Tibial nerve (tissue), 4 donors: Measurements from ENCODE around the gene ANXA6. TPM values are rescaled to one million over a fixed set of nuclear protein-coding genes. Genes with fewer than 3 reads are reported as not detected.

Experiments
- DNase-seq, 2 donors: peaks; one replicate each; pipeline ENCODE4 v3.0.0-alpha.2; 2019; ENCODE audit warnings: low spot score in 2 of 2
- H3K27ac ChIP-seq, 4 donors: fragments of 200-600 bp; sonication (generic) in 3 of 4; one replicate each; pipeline ENCODE4 v1.5.1; 2017 to 2019; ENCODE audit warnings: mild to moderate bottlenecking in 1 of 4
- H3K27me3 ChIP-seq, 2 donors: fragments of 200-600 bp; sonication (generic) in 1 of 2; one replicate each; pipeline versions ENCODE4 v1.5.1 to v1.6.0; 2017 to 2019
- H3K36me3 ChIP-seq, 3 donors: fragments of 200-600 bp; sonication (generic); one replicate each; pipeline ENCODE4 v1.5.1; 2018 to 2019
- H3K4me1 ChIP-seq, 4 donors: fragments of 200-600 bp; sonication (generic) in 3 of 4; one replicate each; pipeline ENCODE4 v1.5.1; 2017 to 2019
- H3K4me3 ChIP-seq, 4 donors: fragments of 200-600 bp; sonication (generic) in 3 of 4; one replicate each; pipeline ENCODE4 v1.5.1; 2017 to 2019; ENCODE audit warnings: mild to moderate bottlenecking in 1 of 4, moderate library complexity in 1 of 4
- H3K9me3 ChIP-seq, 4 donors: fragments of 200-600 bp; sonication (generic) in 3 of 4; one replicate each; pipeline ENCODE4 v1.5.1; 2017 to 2019
- CTCF ChIP-seq, 5 experiments: fragments of 200-600 bp in 3 of 5; fragments of 450-650 bp in 2 of 5; sonication (generic) in 3 of 5; IDR thresholded peaks; one replicate each; pipeline ENCODE4 v1.5.1; 2016 to 2019; ENCODE audit warnings: antibody characterized with exemption in 5 of 5, mild to moderate bottlenecking in 3 of 5, moderate library complexity in 2 of 5
- EP300 ChIP-seq, 2 donors: sonication (generic); formaldehyde crosslinking; IDR thresholded peaks; one replicate each; pipeline ENCODE4 v1.6.1; 2017; ENCODE audit warnings: antibody characterized with exemption in 2 of 2, mild to moderate bottlenecking in 1 of 2
- POLR2A ChIP-seq, 2 donors: fragments of 450-650 bp; IDR thresholded peaks; one replicate each; pipeline ENCODE4 v1.6.1; 2017; ENCODE audit warnings: antibody characterized with exemption in 2 of 2, mild to moderate bottlenecking in 2 of 2, moderate library complexity in 2 of 2
- WGBS, 2 donors: methylation state at CpG; one replicate each; pipeline ENCODE4 v1.1.5; 2018; 5-methylcytosine and 5-hydroxymethylcytosine counted together
- total RNA-seq, 4 donors: library from RNA; depleted of rRNA; stranded (reverse); fragments of >200 nt; gene quantifications; one replicate each; pipeline ENCODE4 v1.1.0, GENCODE V29; 2016

ANXA6 gene
- total RNA-seq, 4 donors from 2014 or later, result 168 to 282 (median 181) TPM

- Histone ChIP-seq H3K4me3 (no peak overlapping the region), H3K27ac (no peak overlapping the region), H3K9me3 (no peaks in the 10 kb centered on the region), H3K27me3 (no peaks in the 10 kb centered on the region), H3K4me1 (peaks cover 0 to 15% (median 3%) of the 10 kb centered on the region in 4 donors), H3K36me3 (peaks cover 2 to 89% (median 30%) of the 10 kb centered on the region in 3 donors)
- TF ChIP-seq EP300 (IDR thresholded peaks at IDR 0.05) (no peak), POLR2A (IDR thresholded peaks at IDR 0.05) (no peak), CTCF (IDR thresholded peaks at IDR 0.05) (peak; percentile 70 to 94 (median 79))
- 11 to 22% methylated on average over 9 of the region's 9 CpGs for WGBS, 2 donors
- peak; percentile 60 to 70 for DNase-seq
These were observed 31.4 kb downstream of the ANXA6 start for GRCh38 chr5:151126199-151126645.

- peaks cover 0 to 15% (median 3%) of the 10 kb centered on the region in 4 donors for H3K4me1 ChIP-seq
- H3K27me3 ChIP-seq, result no peaks in the 10 kb centered on the region
- H3K36me3 ChIP-seq, result peaks cover 0 to 89% (median 28%) of the 10 kb centered on the region in 3 donors
- WGBS, 2 donors, result 68 to 77% methylated on average over 7 of the region's 7 CpGs
- no peak for DNase-seq
- H3K27ac ChIP-seq, result peak overlapping the region in 1 of 4 donors; percentile 25
- TF ChIP-seq EP300 (IDR thresholded peaks at IDR 0.05) (no peak), CTCF (IDR thresholded peaks at IDR 0.05) (no peak), POLR2A (IDR thresholded peaks at IDR 0.05) (no peak)
- no peak overlapping the region for H3K4me3 ChIP-seq
- H3K9me3 ChIP-seq, result no peaks in the 10 kb centered on the region
These were observed 32.2 kb downstream of the ANXA6 start for GRCh38 chr5:151125421-151125820.

GRCh38 chr5:151123897-151124751 lies 33.5 kb downstream of the ANXA6 start:
- Histone ChIP-seq H3K36me3 (peaks cover 0 to 89% (median 22%) of the 10 kb centered on the region in 3 donors), H3K4me3 (no peak overlapping the region), H3K9me3 (no peaks in the 10 kb centered on the region), H3K27ac (peak overlapping the region in 3 of 4 donors; percentile 8 to 39 (median 35)), H3K27me3 (no peaks in the 10 kb centered on the region), H3K4me1 (peaks cover 0 to 15% (median 3%) of the 10 kb centered on the region in 4 donors)
- TF ChIP-seq POLR2A (IDR thresholded peaks at IDR 0.05) (no peak), CTCF (IDR thresholded peaks at IDR 0.05) (no peak), EP300 (IDR thresholded peaks at IDR 0.05) (no peak)
- 69 to 72% methylated on average over 16 to 17 of the region's 17 CpGs for WGBS, 2 donors
- no peak for DNase-seq

- no peak overlapping the region for H3K27ac ChIP-seq
- DNase-seq, result no peak
- H3K36me3 ChIP-seq, result peaks cover 0 to 89% (median 20%) of the 10 kb centered on the region in 3 donors
- no peak overlapping the region for H3K4me3 ChIP-seq
- H3K27me3 ChIP-seq, result no peaks in the 10 kb centered on the region
- H3K4me1 ChIP-seq, result peaks cover 0 to 15% (median 3%) of the 10 kb centered on the region in 4 donors
- WGBS, 2 donors, result 93 to 94% methylated on average over 14 of the region's 14 CpGs
- TF ChIP-seq POLR2A (IDR thresholded peaks at IDR 0.05), result no peak
- no peak for TF ChIP-seq CTCF (IDR thresholded peaks at IDR 0.05)
- TF ChIP-seq EP300 (IDR thresholded peaks at IDR 0.05), result no peak
- H3K9me3 ChIP-seq, result no peaks in the 10 kb centered on the region
These were observed 34.8 kb downstream of the ANXA6 start for GRCh38 chr5:151122828-151123227.

- TF ChIP-seq CTCF (IDR thresholded peaks at IDR 0.05) (no peak), EP300 (IDR thresholded peaks at IDR 0.05) (no peak), POLR2A (IDR thresholded peaks at IDR 0.05) (no peak)
- DNase-seq, result no peak
- H3K27me3 ChIP-seq, result no peaks in the 10 kb centered on the region
- H3K9me3 ChIP-seq, result no peaks in the 10 kb centered on the region
- H3K4me1 ChIP-seq, result peaks cover 0 to 9% (median 3%) of the 10 kb centered on the region in 4 donors
- no peak overlapping the region for H3K27ac ChIP-seq
- WGBS, 2 donors, result 49 to 73% methylated on average over 5 of the region's 5 CpGs
- no peak overlapping the region for H3K4me3 ChIP-seq
- H3K36me3 ChIP-seq, result peaks cover 0 to 95% (median 20%) of the 10 kb centered on the region in 3 donors
These were observed 35.9 kb downstream of the ANXA6 start for GRCh38 chr5:151121665-151122064.
